Astrocyte (in vitro differentiated cells and primary cell): ENCODE data around the gene RAD52.

Source experiments
- EZH2 ChIP-seq: IDR thresholded peaks from 2 replicates; pipeline ENCODE4 v1.6.1; 2012; ENCODE audit warnings: mild to moderate bottlenecking, low read length, inconsistent platforms; ENCODE audit not compliant: insufficient read depth
- TF ChIP-seq, protein P1 (sequence below): IDR thresholded peaks from 2 replicates; pipeline ENCODE4 v1.5.1; 2011; ENCODE audit warnings: low read depth, mild to moderate bottlenecking, inconsistent platforms, low read length, moderate library complexity; ENCODE audit not compliant: insufficient read depth

DNA sequence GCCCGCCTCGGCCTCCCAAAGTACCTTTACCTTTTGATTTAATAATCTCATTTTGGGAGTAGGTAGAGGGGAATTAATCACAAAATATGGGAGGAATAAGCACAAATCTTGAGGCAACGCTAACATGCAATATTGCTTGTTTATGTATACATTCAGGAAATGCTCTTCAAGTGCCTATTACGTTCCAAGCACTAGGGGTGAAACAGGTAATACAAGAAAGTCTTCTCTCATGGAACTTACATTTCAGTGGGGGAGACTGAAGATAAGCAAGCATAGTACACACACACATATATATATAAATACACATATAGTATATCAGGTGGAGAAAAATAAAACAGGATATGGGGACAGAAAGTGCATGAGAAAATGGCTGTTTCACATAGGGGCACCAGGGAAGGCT is 22.5 kb upstream of the RAD52 start:
- TF ChIP-seq, protein P1, sequence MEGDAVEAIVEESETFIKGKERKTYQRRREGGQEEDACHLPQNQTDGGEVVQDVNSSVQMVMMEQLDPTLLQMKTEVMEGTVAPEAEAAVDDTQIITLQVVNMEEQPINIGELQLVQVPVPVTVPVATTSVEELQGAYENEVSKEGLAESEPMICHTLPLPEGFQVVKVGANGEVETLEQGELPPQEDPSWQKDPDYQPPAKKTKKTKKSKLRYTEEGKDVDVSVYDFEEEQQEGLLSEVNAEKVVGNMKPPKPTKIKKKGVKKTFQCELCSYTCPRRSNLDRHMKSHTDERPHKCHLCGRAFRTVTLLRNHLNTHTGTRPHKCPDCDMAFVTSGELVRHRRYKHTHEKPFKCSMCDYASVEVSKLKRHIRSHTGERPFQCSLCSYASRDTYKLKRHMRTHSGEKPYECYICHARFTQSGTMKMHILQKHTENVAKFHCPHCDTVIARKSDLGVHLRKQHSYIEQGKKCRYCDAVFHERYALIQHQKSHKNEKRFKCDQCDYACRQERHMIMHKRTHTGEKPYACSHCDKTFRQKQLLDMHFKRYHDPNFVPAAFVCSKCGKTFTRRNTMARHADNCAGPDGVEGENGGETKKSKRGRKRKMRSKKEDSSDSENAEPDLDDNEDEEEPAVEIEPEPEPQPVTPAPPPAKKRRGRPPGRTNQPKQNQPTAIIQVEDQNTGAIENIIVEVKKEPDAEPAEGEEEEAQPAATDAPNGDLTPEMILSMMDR, result no peak
- no peak for TF ChIP-seq EZH2
